Stimulated activated CD8-positive, alpha-beta memory T cell treated with anti-CD3 and anti-CD28 coated beads, Interleukin-12 subunit alpha, Interleukin-12 subunit beta, amount 100 ng/mL, for 24 hours (primary cell): Measurements from ENCODE around the gene TRMT112.

Experiments used
- DNase-seq: peaks from one replicate; pipeline ENCODE4 v3.0.0-alpha.2; 2020; ENCODE audit errors: extremely low read depth

TRMT112 gene

GRCh38 chr11:64351136-64351631 is 33.8 kb upstream of the TRMT112 start:
- no peak for DNase-seq

- DNase-seq = no peak
Observed at GRCh38 chr11:64349404-64349803, 32.0 kb upstream of the TRMT112 start.

GRCh38 chr11:64349025-64349387 is 31.6 kb upstream of the TRMT112 start:
- DNase-seq = no peak

GRCh38 chr11:64348383-64349024 is 31.1 kb upstream of the TRMT112 start:
- DNase-seq = no peak

- no peak for DNase-seq
Observed at GRCh38 chr11:64347193-64347867, 30.0 kb upstream of the TRMT112 start.

- no peak for DNase-seq
Observed at GRCh38 chr11:64344787-64345186, 27.4 kb upstream of the TRMT112 start.

- no peak for DNase-seq
Observed at GRCh38 chr11:64343767-64344559, 26.6 kb upstream of the TRMT112 start.

GRCh38 chr11:64342869-64343745 is 25.7 kb upstream of the TRMT112 start:
- DNase-seq = no peak

GRCh38 chr11:64341851-64342791 is 24.8 kb upstream of the TRMT112 start:
- DNase-seq = no peak

- no peak for DNase-seq
Observed at GRCh38 chr11:64341429-64341828, 24.1 kb upstream of the TRMT112 start.

- DNase-seq = no peak
Observed at GRCh38 chr11:64340671-64341335, 23.4 kb upstream of the TRMT112 start.

GRCh38 chr11:64339754-64340408 is 22.5 kb upstream of the TRMT112 start, which contains the start of gene CCDC88B:
TSS of gene CCDC88B (plus strand) at chr11:64340204. CDS start at chr11:64340267, 63 bp downstream.
- DNase-seq = no peak

GRCh38 chr11:64339286-64339685 is 21.9 kb upstream of the TRMT112 start:
- no peak for DNase-seq

- DNase-seq = no peak
Observed at GRCh38 chr11:64338716-64339115, 21.4 kb upstream of the TRMT112 start.

GRCh38 chr11:64337538-64338249 is 20.3 kb upstream of the TRMT112 start:
- no peak for DNase-seq

GRCh38 chr11:64334764-64335735 is 17.7 kb upstream of the TRMT112 start:
- no peak for DNase-seq

GRCh38 chr11:64333556-64333955 is 16.2 kb upstream of the TRMT112 start:
- DNase-seq = no peak
